GM18873 (cell line): ENCODE measurements around the gene RIMBP2.

Source experiments
- ATAC-seq: cut with Tn5 transposase; IDR thresholded peaks from one replicate; pipeline ENCODE4 v1.9.1; 2021; ENCODE audit warnings: mild to moderate bottlenecking, moderate library complexity, moderate number of reproducible peaks; ENCODE audit not compliant: unreplicated experiment, low FRiP score

RIMBP2 gene

GRCh38 chr12:130494736-130495135, 221.4 kb downstream of the RIMBP2 start:
- no peak for ATAC-seq

GRCh38 chr12:130493951-130494350, 222.1 kb downstream of the RIMBP2 start:
- no peak for ATAC-seq

- ATAC-seq: no peak
Measured at GRCh38 chr12:130491421-130492357, 224.4 kb downstream of the RIMBP2 start.

- no peak for ATAC-seq
Measured at GRCh38 chr12:130490674-130491073, 225.4 kb downstream of the RIMBP2 start.

GRCh38 chr12:130489293-130489692, 226.8 kb downstream of the RIMBP2 start:
- ATAC-seq: no peak

- ATAC-seq: no peak
Measured at GRCh38 chr12:130488358-130488710, 227.8 kb downstream of the RIMBP2 start.

GRCh38 chr12:130487636-130488357, 228.3 kb downstream of the RIMBP2 start:
- ATAC-seq: no peak

- no peak for ATAC-seq
Measured at GRCh38 chr12:130486891-130487416, 229.1 kb downstream of the RIMBP2 start.

- no peak for ATAC-seq
Measured at GRCh38 chr12:130486146-130486435, 230.0 kb downstream of the RIMBP2 start.

GRCh38 chr12:130485291-130486145, 230.6 kb downstream of the RIMBP2 start:
- ATAC-seq: no peak

- no peak for ATAC-seq
Measured at GRCh38 chr12:130484221-130484620, 231.9 kb downstream of the RIMBP2 start.

GRCh38 chr12:130483616-130484180, 232.4 kb downstream of the RIMBP2 start:
- ATAC-seq: no peak

GRCh38 chr12:130482448-130482847, 233.7 kb downstream of the RIMBP2 start:
- ATAC-seq: no peak

GRCh38 chr12:130481392-130481879, 234.7 kb downstream of the RIMBP2 start:
- ATAC-seq: no peak

GRCh38 chr12:130480887-130481286, 235.2 kb downstream of the RIMBP2 start:
- no peak for ATAC-seq

GRCh38 chr12:130480231-130480630, 235.9 kb downstream of the RIMBP2 start:
- no peak for ATAC-seq

GRCh38 chr12:130479401-130480125, 236.5 kb downstream of the RIMBP2 start:
- ATAC-seq: no peak

GRCh38 chr12:130478786-130479185, 237.3 kb downstream of the RIMBP2 start:
- no peak for ATAC-seq

- no peak for ATAC-seq
Measured at GRCh38 chr12:130477701-130478100, 238.4 kb downstream of the RIMBP2 start.

- ATAC-seq: no peak
Measured at GRCh38 chr12:130477266-130477665, 238.8 kb downstream of the RIMBP2 start.
